Astrocyte of the spinal cord (primary cell): ENCODE data around the gene FBXO11.

ENCODE experiments used
- DNase-seq: peaks from one replicate; pipeline ENCODE4 v3.0.0; 2011; ENCODE audit warnings: low read depth, low spot score
- H3K4me3 ChIP-seq: 2 replicates; pipeline ENCODE4 v1.5.1; 2011; ENCODE audit warnings: low read depth, mild to moderate bottlenecking, low read length, moderate library complexity
- CTCF ChIP-seq: IDR thresholded peaks from 2 replicates; pipeline ENCODE4 v1.5.1; 2012; ENCODE audit warnings: low read depth, mild to moderate bottlenecking, low read length, inconsistent platforms
- in situ Hi-C: cut with HindIII; loops from 2 replicates; pipeline ENCODE4 v1.10.0; 2017; ENCODE audit warnings: low sequenced_read_pairs

FBXO11 gene

GRCh38 chr2:47741101-47741500 is 165.2 kb downstream of the FBXO11 start:
- no peak for TF ChIP-seq CTCF
- in situ Hi-C loops: no loop called here
- DNase-seq: no peak
- H3K4me3 ChIP-seq: no peak overlapping the region
